ENCODE results near the gene DNPEP. TPM values are rescaled to one million over a fixed set of nuclear protein-coding genes. Genes with fewer than 3 reads are reported as not detected.

The DNPEP gene
- total and polyA plus RNA-seq, 2 of the 4 experiments (the other 2 are of a cell fraction), result 74.2 to 89.4 TPM

GRCh38 chr2:219362072-219362471, 25.6 kb downstream of the DNPEP start:
- H4K8ac ChIP-seq (ENCODE audit: low read depth in 2 of 2, low read length in 2 of 2), result no peak overlapping the region
- no peak overlapping the region for H3K23ac ChIP-seq (ENCODE audit: low read depth, low read length)
- H3K4me2 ChIP-seq (ENCODE audit: low read depth, low read length), result no peak overlapping the region
- H2BK15ac ChIP-seq (ENCODE audit: low read depth, low read length), result no peak overlapping the region
- no peak overlapping the region for H2AFZ ChIP-seq (replicated peaks; ENCODE audit: low read length, poor library complexity)
- peaks cover 8% of the 10 kb centered on the region for H3K9me1 ChIP-seq (ENCODE audit: insufficient read depth, low read length)
- no peak overlapping the region for H3K56ac ChIP-seq (ENCODE audit: extremely low read depth, insufficient read depth, low read length)
- ATAC-seq (ENCODE audit: low read depth), result peak; percentile 21
- dilution Hi-C loops (cut with HindIII; ENCODE audit: low sequenced_read_pairs, unreplicated experiment), result no loop called here
- no peak overlapping the region for H2BK20ac ChIP-seq (ENCODE audit: low read depth, low read length)
- H3K4ac ChIP-seq (ENCODE audit: low read depth, low read length), result no peak overlapping the region
- in situ Hi-C loops (cut with MboI; ENCODE audit: low sequenced_read_pairs), result no loop called here
- no peak overlapping the region for H3K9ac ChIP-seq (ENCODE audit: low read depth, low read length)
- TF ChIP-seq MXI1 (IDR thresholded peaks at IDR 0.05; ENCODE audit: borderline replicate concordance, low read depth, low read length) (no peak), CEBPB (IDR thresholded peaks at IDR 0.05; ENCODE audit: low read depth, low read length) (no peak), BHLHE40 (IDR thresholded peaks at IDR 0.05; ENCODE audit: low read depth, low read length) (no peak)
- peaks cover 4% of the 10 kb centered on the region; the same call in 1 of the 2 replicates for H4K20me1 ChIP-seq (ENCODE audit: insufficient read depth, low read length)
- H3K27ac ChIP-seq (ENCODE audit: insufficient read depth, low read length), result no peak overlapping the region
- H3K18ac ChIP-seq (ENCODE audit: low read depth, low read length), result peak overlapping the region; percentile 36; the same call in 1 of the 2 replicates
- no peak overlapping the region for H4K5ac ChIP-seq (ENCODE audit: low read depth, low read length)
- ChIA-PET CTCF (interaction anchor here (0.6 kb wide), 1 partner anchor 21 kb away, joined by 3 read pairs; no protein-coding TSS in a partner anchor), POLR2A (ENCODE audit: unreplicated experiment) (no interaction called here)
- intact Hi-C loops (cut with micrococcal nuclease), result no loop called here
- no peak overlapping the region for H2AK9ac ChIP-seq (replicated peaks; ENCODE audit: low read depth, low read length, poor library complexity)
- no peaks in the 10 kb centered on the region for H3K36me3 ChIP-seq (ENCODE audit: control insufficient read depth, insufficient read depth, low read length)
- no peak overlapping the region for H4K91ac ChIP-seq (ENCODE audit: insufficient read depth, low read depth, low read length)
- H3K14ac ChIP-seq (replicated peaks; ENCODE audit: low read depth, low read length), result no peak overlapping the region
- no TSS peak for BruUV-seq (replicated peaks)
- peak overlapping the region; percentile 27; the same call in 1 of the 2 replicates for H2AK5ac ChIP-seq (ENCODE audit: low read depth, low read length)
- H3K79me1 ChIP-seq (ENCODE audit: low read depth in 1 of 2, low read length in 2 of 2), result no peaks in the 10 kb centered on the region
- H3K4me3 ChIP-seq (ENCODE audit: insufficient read depth, low read depth, low read length), result no peak overlapping the region
- 93 to 100% methylated on average over 1 to 5 of the region's 5 CpGs for WGBS, 2 experiments (ENCODE audit: extremely low coverage in 2 of 2, insufficient read length in 1 of 2)
- H2BK120ac ChIP-seq (ENCODE audit: low read depth, low read length), result no peak overlapping the region
- peaks cover 33% of the 10 kb centered on the region for H3K27me3 ChIP-seq (ENCODE audit: control insufficient read depth, insufficient read depth, low read length)
- H3K4me1 ChIP-seq (ENCODE audit: control insufficient read depth, insufficient read depth, low read length), result peaks cover 11% of the 10 kb centered on the region
- H2BK5ac ChIP-seq (ENCODE audit: low read depth, low read length, poor library complexity, severe bottlenecking), result peak overlapping the region; percentile 29
- no peaks in the 10 kb centered on the region for H3K9me3 ChIP-seq (ENCODE audit: control insufficient read depth, insufficient read depth, low read length)
- no peak for DNase-seq

Measured in IMR-90 (cell line).